ENCODE results near the gene E4F1. TPM values are rescaled to one million over a fixed set of nuclear protein-coding genes. Genes with fewer than 3 reads are reported as not detected.

The E4F1 gene
- total and polyA plus RNA-seq, 2 donors (not counting 1 experiment from before 2014, with no cell fraction given): 41.8 to 70.9 TPM

GRCh38 chr16:2270070-2270462, 46.7 kb downstream of the E4F1 start:
- H2AFZ ChIP-seq (ENCODE audit: insufficient read depth, low read depth, low read length, poor library complexity, severe bottlenecking): no peak overlapping the region
- peaks cover 29% of the 10 kb centered on the region for H4K20me1 ChIP-seq (ENCODE audit: control insufficient read depth, insufficient read depth, low read length, poor library complexity, severe bottlenecking)
- Mint-ChIP-seq H3K4me3 (peak overlapping the region; percentile 96), H3K27me3 (no peaks in the 10 kb centered on the region), H3K27ac (no peak overlapping the region), H3K4me1 (peaks cover 39% of the 10 kb centered on the region), H3K9me3 (ENCODE audit: insufficient read depth) (no peaks in the 10 kb centered on the region)
- H3K4me1 ChIP-seq (ENCODE audit: control insufficient read depth in 2 of 2, insufficient read depth in 2 of 2, low read length in 2 of 2): peaks cover 18 to 26% of the 10 kb centered on the region in 2 donors
- ChIA-PET CTCF (interaction anchor here (1.7 to 2.6 kb wide), 2 partner anchors 19 to 75 kb away, joined by 6 to 10 read pairs; partner anchors contain the start of gene ECI1), POLR2A (interaction anchor here (0.5 to 1.6 kb wide), 2 partner anchors 19 to 43 kb away, joined by 3 to 4 read pairs; partner anchors contain the start of gene ECI1)
- no peaks in the 10 kb centered on the region for H3K9me3 ChIP-seq (ENCODE audit: control extremely low read depth in 1 of 3, control insufficient read depth in 2 of 3, insufficient read depth in 1 of 3, low read length in 2 of 3)
- peaks cover 47% of the 10 kb centered on the region for H3K79me2 ChIP-seq (ENCODE audit: control insufficient read depth, insufficient read depth, low read length)
- DNase-seq (no peak), ATAC-seq (ENCODE audit: low read depth) (no peak)
- intact Hi-C loops (cut with micrococcal nuclease): no loop called here
- H3K27me3 ChIP-seq (replicated peaks in 1 of 4; ENCODE audit: control extremely low read depth in 1 of 4, control insufficient read depth in 3 of 4, insufficient read depth in 4 of 4, low read length in 3 of 4): no peaks in the 10 kb centered on the region
- TF ChIP-seq CTCF (IDR thresholded peaks at IDR 0.05) (no peak), EZH2 (IDR thresholded peaks at IDR 0.05; ENCODE audit: borderline replicate concordance, insufficient read depth, low read depth, low read length, poor library complexity, severe bottlenecking) (no peak)
- H3K36me3 ChIP-seq (replicated peaks in 1 of 2; ENCODE audit: control extremely low read depth in 1 of 2, control insufficient read depth in 1 of 2, extremely low read depth in 1 of 2, insufficient read depth in 2 of 2, low read length in 1 of 2): peaks cover 0 to 5% of the 10 kb centered on the region in 2 experiments
- H3K9ac ChIP-seq (ENCODE audit: low read length): no peak overlapping the region
- H3K27ac ChIP-seq (ENCODE audit: low read length in 2 of 2): no peak overlapping the region
- WGBS (ENCODE audit: insufficient coverage): 87% methylated on average over 7 of the region's 9 CpGs
- H3K4me2 ChIP-seq (replicated peaks; ENCODE audit: low read depth, low read length, poor library complexity, severe bottlenecking): no peak overlapping the region
- H3K4me3 ChIP-seq (ENCODE audit: control extremely low read depth in 1 of 5, extremely low read depth in 1 of 5, insufficient read depth in 1 of 5, low read depth in 2 of 5, low read length in 4 of 5): no peak overlapping the region

GRCh38 chr16:2270588-2271470, 47.4 kb downstream of the E4F1 start:
- POLR2A ChIA-PET: interaction anchor here (0.5 to 1.6 kb wide), 3 partner anchors 20 to 200 kb away, joined by 3 to 4 read pairs (median 3); partner anchors contain the start of gene ECI1
- 85% methylated on average over 15 of the region's 15 CpGs for WGBS (ENCODE audit: insufficient coverage)
- Mint-ChIP-seq H3K4me3 (no peak overlapping the region), H3K27me3 (no peaks in the 10 kb centered on the region), H3K4me1 (peaks cover 33% of the 10 kb centered on the region), H3K27ac (no peak overlapping the region), H3K9me3 (ENCODE audit: insufficient read depth) (no peaks in the 10 kb centered on the region)
- Histone ChIP-seq H3K9me3 (ENCODE audit: control extremely low read depth in 1 of 3, control insufficient read depth in 2 of 3, insufficient read depth in 1 of 3, low read length in 2 of 3) (no peaks in the 10 kb centered on the region), H3K4me2 (replicated peaks; ENCODE audit: low read depth, low read length, poor library complexity, severe bottlenecking) (no peak overlapping the region), H3K79me2 (ENCODE audit: control insufficient read depth, insufficient read depth, low read length) (peaks cover 40% of the 10 kb centered on the region), H2AFZ (ENCODE audit: insufficient read depth, low read depth, low read length, poor library complexity, severe bottlenecking) (no peak overlapping the region), H4K20me1 (ENCODE audit: control insufficient read depth, insufficient read depth, low read length, poor library complexity, severe bottlenecking) (peaks cover 23% of the 10 kb centered on the region), H3K27ac (ENCODE audit: low read length in 2 of 2) (no peak overlapping the region), H3K36me3 (replicated peaks in 1 of 2; ENCODE audit: control extremely low read depth in 1 of 2, control insufficient read depth in 1 of 2, extremely low read depth in 1 of 2, insufficient read depth in 2 of 2, low read length in 1 of 2) (peaks cover 0 to 2% of the 10 kb centered on the region in 2 experiments), H3K4me3 (ENCODE audit: control extremely low read depth in 1 of 5, extremely low read depth in 1 of 5, insufficient read depth in 1 of 5, low read depth in 2 of 5, low read length in 4 of 5) (no peak overlapping the region), H3K4me1 (ENCODE audit: control insufficient read depth in 2 of 2, insufficient read depth in 2 of 2, low read length in 2 of 2) (peaks cover 17 to 24% of the 10 kb centered on the region in 2 donors), H3K9ac (ENCODE audit: low read length) (no peak overlapping the region), H3K27me3 (replicated peaks in 1 of 4; ENCODE audit: control extremely low read depth in 1 of 4, control insufficient read depth in 3 of 4, insufficient read depth in 4 of 4, low read length in 3 of 4) (no peaks in the 10 kb centered on the region)
- TF ChIP-seq CTCF (IDR thresholded peaks at IDR 0.05) (no peak), EZH2 (IDR thresholded peaks at IDR 0.05; ENCODE audit: borderline replicate concordance, insufficient read depth, low read depth, low read length, poor library complexity, severe bottlenecking) (no peak)
- ATAC-seq (ENCODE audit: low read depth) (no peak), DNase-seq (no peak)
- CTCF ChIA-PET: interaction anchor here (1.7 to 2.6 kb wide), 2 partner anchors 19 to 76 kb away, joined by 6 to 10 read pairs; partner anchors contain the start of gene ECI1
- intact Hi-C loops (cut with micrococcal nuclease): no loop called here

Data from B cell (primary cell).